ENCODE measurements around the gene ATP6V1A. TPM values are rescaled to one million over a fixed set of nuclear protein-coding genes. Genes with fewer than 3 reads are reported as not detected.

Gene ATP6V1A
- total RNA-seq, 1 experiment from 2014 or later, result 89.6 TPM

GRCh38 chr3:113831103-113831355, 84.2 kb downstream of the ATP6V1A start:
- BruUV-seq (replicated peaks), result no TSS peak
- Histone ChIP-seq H3K27me3 (ENCODE audit: control insufficient read depth, insufficient read depth, low read length) (no peaks in the 10 kb centered on the region), H3K9me3 (ENCODE audit: control insufficient read depth, insufficient read depth, low read depth, low read length) (peaks cover 6% of the 10 kb centered on the region; the same call in 1 of the 2 replicates), H3K4me3 (ENCODE audit: low read depth in 2 of 2, low read length in 2 of 2) (no peak overlapping the region), H3K4me1 (ENCODE audit: control insufficient read depth, insufficient read depth, low read length) (peaks cover 3% of the 10 kb centered on the region; the same call in 1 of the 2 replicates), H3K36me3 (ENCODE audit: control insufficient read depth, insufficient read depth, low read length) (no peaks in the 10 kb centered on the region), H3K27ac (ENCODE audit: low read length) (no peak overlapping the region)
- ATAC-seq (no peak), DNase-seq (ENCODE audit: low read depth, low spot score) (no peak)
- CTCF ChIA-PET, result no interaction called here
- in situ Hi-C loops (cut with HindIII; ENCODE audit: low pct_unique_long_range_greater_than_20kb, low sequenced_read_pairs) (no loop called here), intact Hi-C loops (cut with micrococcal nuclease; ENCODE audit: unreplicated experiment) (no loop called here)
- TF ChIP-seq SIN3A (IDR thresholded peaks at IDR 0.05; ENCODE audit: borderline replicate concordance, insufficient read depth, low read depth, low read length) (no peak), REST (IDR thresholded peaks at IDR 0.05; ENCODE audit: insufficient read depth in 1 of 2, low read depth in 2 of 2, low read length in 1 of 2) (no peak), TCF7L2 (IDR thresholded peaks at IDR 0.05; ENCODE audit: low read depth, low read length) (no peak), CTCF (IDR thresholded peaks at IDR 0.05) (no peak), POLR2AphosphoS5 (IDR thresholded peaks at IDR 0.05; ENCODE audit: low read depth, low read length) (no peak)
- POLR2A ChIA-PET, result no interaction called here

GRCh38 chr3:113832477-113833164, 85.8 kb downstream of the ATP6V1A start:
- Histone ChIP-seq H3K9me3 (ENCODE audit: control insufficient read depth, insufficient read depth, low read depth, low read length) (peaks cover 6% of the 10 kb centered on the region; the same call in 1 of the 2 replicates), H3K27me3 (ENCODE audit: control insufficient read depth, insufficient read depth, low read length) (no peaks in the 10 kb centered on the region), H3K4me1 (ENCODE audit: control insufficient read depth, insufficient read depth, low read length) (peaks cover 3% of the 10 kb centered on the region; the same call in 1 of the 2 replicates), H3K36me3 (ENCODE audit: control insufficient read depth, insufficient read depth, low read length) (no peaks in the 10 kb centered on the region), H3K4me3 (ENCODE audit: low read depth in 2 of 2, low read length in 2 of 2) (no peak overlapping the region), H3K27ac (ENCODE audit: low read length) (no peak overlapping the region)
- TF ChIP-seq REST (IDR thresholded peaks at IDR 0.05; ENCODE audit: insufficient read depth in 1 of 2, low read depth in 2 of 2, low read length in 1 of 2) (no peak), POLR2AphosphoS5 (IDR thresholded peaks at IDR 0.05; ENCODE audit: low read depth, low read length) (no peak), TCF7L2 (IDR thresholded peaks at IDR 0.05; ENCODE audit: low read depth, low read length) (no peak), SIN3A (IDR thresholded peaks at IDR 0.05; ENCODE audit: borderline replicate concordance, insufficient read depth, low read depth, low read length) (no peak), CTCF (IDR thresholded peaks at IDR 0.05) (no peak)
- ChIA-PET POLR2A (no interaction called here), CTCF (no interaction called here)
- ATAC-seq (no peak), DNase-seq (ENCODE audit: low read depth, low spot score) (no peak)
- in situ Hi-C loops (cut with HindIII; ENCODE audit: low pct_unique_long_range_greater_than_20kb, low sequenced_read_pairs), result no loop called here
- intact Hi-C loops (cut with micrococcal nuclease; ENCODE audit: unreplicated experiment), result no loop called here
- no TSS peak for BruUV-seq (replicated peaks)
